B cell (primary cell): ENCODE results near the gene ZBP1.

Experiments used
- CTCF ChIP-seq: fragments of 200-600 bp; IDR thresholded peaks from one replicate; pipeline ENCODE4 v1.8.0; 2022; ENCODE audit warnings: antibody characterized with exemption, mild to moderate bottlenecking
- EZH2 ChIP-seq: IDR thresholded peaks from 2 replicates; pipeline ENCODE4 v1.6.1; 2012; ENCODE audit warnings: borderline replicate concordance, low read depth, mild to moderate bottlenecking, moderate library complexity, low read length; ENCODE audit not compliant: insufficient read depth, poor library complexity, severe bottlenecking

GRCh38 chr20:57647006-57647932 is 27.0 kb upstream of the ZBP1 start:
- TF ChIP-seq CTCF: no peak
- TF ChIP-seq EZH2: no peak
